ENCODE results near the gene HTT. TPM values are rescaled to one million over a fixed set of nuclear protein-coding genes. Genes with fewer than 3 reads are reported as not detected.

HTT gene
- total and polyA plus RNA-seq, 4 donors: 8.6 to 39.8 (median 16.4) TPM

DNA sequence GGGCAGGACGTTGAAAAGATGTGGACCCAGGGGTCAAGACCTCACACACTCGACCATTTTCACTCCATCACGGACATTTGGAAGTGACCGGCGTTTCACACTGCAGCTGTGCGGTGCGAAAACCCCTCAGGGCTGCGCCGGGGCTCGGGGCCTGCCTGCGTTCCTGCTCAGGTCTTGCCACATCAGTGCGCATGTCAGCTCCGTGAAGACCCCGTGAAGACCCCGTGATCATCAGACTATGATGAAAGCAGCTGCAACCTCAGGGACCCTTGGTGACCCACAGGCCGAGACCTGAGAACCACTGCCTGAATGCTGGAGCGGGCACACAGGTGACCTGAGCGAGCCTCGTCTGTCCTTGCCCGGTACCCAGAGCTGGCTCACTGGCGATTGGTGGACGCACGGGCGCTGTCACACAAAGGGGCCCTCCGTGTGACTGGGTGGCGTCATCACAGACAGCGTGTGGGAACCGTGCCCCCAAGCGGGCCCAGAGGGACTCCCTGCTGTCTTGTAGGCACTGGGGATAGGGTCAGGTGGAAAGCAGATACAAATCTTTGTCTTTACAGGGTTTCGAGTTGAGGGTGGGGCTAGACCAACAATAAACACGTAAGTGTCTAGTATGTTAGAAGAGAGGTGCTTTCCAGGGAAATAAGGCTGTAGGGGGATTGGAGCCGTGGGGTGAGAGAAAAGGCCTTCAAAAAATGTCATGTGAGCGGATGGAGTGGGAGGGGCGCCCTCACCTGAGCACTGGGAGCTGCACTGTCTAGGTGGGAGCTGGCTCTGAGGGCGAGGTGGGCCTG lies 187.1 kb downstream of the HTT start:
- WGBS: 89% methylated on average over 35 of the region's 35 CpGs
- DNase-seq (ENCODE audit: low spot score): no peak
- H3K9me3 ChIP-seq (ENCODE audit: control insufficient read depth in 4 of 4, low read length in 3 of 4): no peaks in the 10 kb centered on the region

More for the DNA sequence above, 187.1 kb downstream of the HTT start:
- Histone ChIP-seq H3K4me1 (ENCODE audit: control insufficient read depth in 4 of 4, insufficient read depth in 4 of 4, low read length in 3 of 4) (no peaks in the 10 kb centered on the region), H3K36me3 (ENCODE audit: control insufficient read depth in 4 of 4, insufficient read depth in 3 of 4, low read depth in 1 of 4, low read length in 3 of 4) (no peaks in the 10 kb centered on the region), H3K9ac (ENCODE audit: low read depth in 1 of 2, low read length in 2 of 2) (no peak overlapping the region), H3K27ac (ENCODE audit: low read depth in 1 of 2, low read length in 2 of 2) (no peak overlapping the region), H3K4me3 (ENCODE audit: low read depth in 1 of 3, low read length in 3 of 3) (no peak overlapping the region), H3K27me3 (ENCODE audit: control insufficient read depth in 4 of 4, insufficient read depth in 4 of 4, low read length in 3 of 4) (no peaks in the 10 kb centered on the region)
- TF ChIP-seq, protein P1, sequence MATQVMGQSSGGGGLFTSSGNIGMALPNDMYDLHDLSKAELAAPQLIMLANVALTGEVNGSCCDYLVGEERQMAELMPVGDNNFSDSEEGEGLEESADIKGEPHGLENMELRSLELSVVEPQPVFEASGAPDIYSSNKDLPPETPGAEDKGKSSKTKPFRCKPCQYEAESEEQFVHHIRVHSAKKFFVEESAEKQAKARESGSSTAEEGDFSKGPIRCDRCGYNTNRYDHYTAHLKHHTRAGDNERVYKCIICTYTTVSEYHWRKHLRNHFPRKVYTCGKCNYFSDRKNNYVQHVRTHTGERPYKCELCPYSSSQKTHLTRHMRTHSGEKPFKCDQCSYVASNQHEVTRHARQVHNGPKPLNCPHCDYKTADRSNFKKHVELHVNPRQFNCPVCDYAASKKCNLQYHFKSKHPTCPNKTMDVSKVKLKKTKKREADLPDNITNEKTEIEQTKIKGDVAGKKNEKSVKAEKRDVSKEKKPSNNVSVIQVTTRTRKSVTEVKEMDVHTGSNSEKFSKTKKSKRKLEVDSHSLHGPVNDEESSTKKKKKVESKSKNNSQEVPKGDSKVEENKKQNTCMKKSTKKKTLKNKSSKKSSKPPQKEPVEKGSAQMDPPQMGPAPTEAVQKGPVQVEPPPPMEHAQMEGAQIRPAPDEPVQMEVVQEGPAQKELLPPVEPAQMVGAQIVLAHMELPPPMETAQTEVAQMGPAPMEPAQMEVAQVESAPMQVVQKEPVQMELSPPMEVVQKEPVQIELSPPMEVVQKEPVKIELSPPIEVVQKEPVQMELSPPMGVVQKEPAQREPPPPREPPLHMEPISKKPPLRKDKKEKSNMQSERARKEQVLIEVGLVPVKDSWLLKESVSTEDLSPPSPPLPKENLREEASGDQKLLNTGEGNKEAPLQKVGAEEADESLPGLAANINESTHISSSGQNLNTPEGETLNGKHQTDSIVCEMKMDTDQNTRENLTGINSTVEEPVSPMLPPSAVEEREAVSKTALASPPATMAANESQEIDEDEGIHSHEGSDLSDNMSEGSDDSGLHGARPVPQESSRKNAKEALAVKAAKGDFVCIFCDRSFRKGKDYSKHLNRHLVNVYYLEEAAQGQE (IDR thresholded peaks at IDR 0.05): no peak
- TF ChIP-seq EGR1 (IDR thresholded peaks at IDR 0.05; ENCODE audit: low read depth in 2 of 2) (no peak), FOXA1 (IDR thresholded peaks at IDR 0.05) (no peak), HNF4A (conservative IDR thresholded peaks at IDR 0.05) (no peak), HNF4G (IDR thresholded peaks at IDR 0.05) (no peak), RAD21 (IDR thresholded peaks at IDR 0.05) (no peak), GABPA (IDR thresholded peaks at IDR 0.05 in 1 of 2, conservative IDR thresholded peaks at IDR 0.05 in 1 of 2) (no peak), NR2F2 (IDR thresholded peaks at IDR 0.05) (no peak), JUND (IDR thresholded peaks at IDR 0.05) (no peak)
- TF ChIP-seq, protein P2, sequence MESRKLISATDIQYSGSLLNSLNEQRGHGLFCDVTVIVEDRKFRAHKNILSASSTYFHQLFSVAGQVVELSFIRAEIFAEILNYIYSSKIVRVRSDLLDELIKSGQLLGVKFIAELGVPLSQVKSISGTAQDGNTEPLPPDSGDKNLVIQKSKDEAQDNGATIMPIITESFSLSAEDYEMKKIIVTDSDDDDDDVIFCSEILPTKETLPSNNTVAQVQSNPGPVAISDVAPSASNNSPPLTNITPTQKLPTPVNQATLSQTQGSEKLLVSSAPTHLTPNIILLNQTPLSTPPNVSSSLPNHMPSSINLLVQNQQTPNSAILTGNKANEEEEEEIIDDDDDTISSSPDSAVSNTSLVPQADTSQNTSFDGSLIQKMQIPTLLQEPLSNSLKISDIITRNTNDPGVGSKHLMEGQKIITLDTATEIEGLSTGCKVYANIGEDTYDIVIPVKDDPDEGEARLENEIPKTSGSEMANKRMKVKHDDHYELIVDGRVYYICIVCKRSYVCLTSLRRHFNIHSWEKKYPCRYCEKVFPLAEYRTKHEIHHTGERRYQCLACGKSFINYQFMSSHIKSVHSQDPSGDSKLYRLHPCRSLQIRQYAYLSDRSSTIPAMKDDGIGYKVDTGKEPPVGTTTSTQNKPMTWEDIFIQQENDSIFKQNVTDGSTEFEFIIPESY (IDR thresholded peaks at IDR 0.05): no peak
- TF ChIP-seq, protein P3, sequence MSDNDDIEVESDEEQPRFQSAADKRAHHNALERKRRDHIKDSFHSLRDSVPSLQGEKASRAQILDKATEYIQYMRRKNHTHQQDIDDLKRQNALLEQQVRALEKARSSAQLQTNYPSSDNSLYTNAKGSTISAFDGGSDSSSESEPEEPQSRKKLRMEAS (IDR thresholded peaks at IDR 0.05): no peak
- TF ChIP-seq, protein P4, sequence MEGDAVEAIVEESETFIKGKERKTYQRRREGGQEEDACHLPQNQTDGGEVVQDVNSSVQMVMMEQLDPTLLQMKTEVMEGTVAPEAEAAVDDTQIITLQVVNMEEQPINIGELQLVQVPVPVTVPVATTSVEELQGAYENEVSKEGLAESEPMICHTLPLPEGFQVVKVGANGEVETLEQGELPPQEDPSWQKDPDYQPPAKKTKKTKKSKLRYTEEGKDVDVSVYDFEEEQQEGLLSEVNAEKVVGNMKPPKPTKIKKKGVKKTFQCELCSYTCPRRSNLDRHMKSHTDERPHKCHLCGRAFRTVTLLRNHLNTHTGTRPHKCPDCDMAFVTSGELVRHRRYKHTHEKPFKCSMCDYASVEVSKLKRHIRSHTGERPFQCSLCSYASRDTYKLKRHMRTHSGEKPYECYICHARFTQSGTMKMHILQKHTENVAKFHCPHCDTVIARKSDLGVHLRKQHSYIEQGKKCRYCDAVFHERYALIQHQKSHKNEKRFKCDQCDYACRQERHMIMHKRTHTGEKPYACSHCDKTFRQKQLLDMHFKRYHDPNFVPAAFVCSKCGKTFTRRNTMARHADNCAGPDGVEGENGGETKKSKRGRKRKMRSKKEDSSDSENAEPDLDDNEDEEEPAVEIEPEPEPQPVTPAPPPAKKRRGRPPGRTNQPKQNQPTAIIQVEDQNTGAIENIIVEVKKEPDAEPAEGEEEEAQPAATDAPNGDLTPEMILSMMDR (IDR thresholded peaks at IDR 0.05; ENCODE audit: low read depth, low read length, missing input control): no peak
- TF ChIP-seq, protein P5, sequence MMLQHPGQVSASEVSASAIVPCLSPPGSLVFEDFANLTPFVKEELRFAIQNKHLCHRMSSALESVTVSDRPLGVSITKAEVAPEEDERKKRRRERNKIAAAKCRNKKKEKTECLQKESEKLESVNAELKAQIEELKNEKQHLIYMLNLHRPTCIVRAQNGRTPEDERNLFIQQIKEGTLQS (IDR thresholded peaks at IDR 0.05): no peak
